ENCODE results near the gene UBQLN2.
"Not testable (repeated sequence)": the region's sequence is repeated elsewhere in the genome, so short reads cannot be mapped to it uniquely, and the experiment has no call there.

The UBQLN2 gene

GRCh38 chrX:56563231-56564161 lies at the start of gene UBQLN2:
UBQLN2 (plus strand) TSS chrX:56563627; CDS start chrX:56563874, 247 bp downstream.
- Mint-ChIP-seq H3K4me3 (peak within 1 kb of the TSS; percentile 84 to 92 (median 88)), H3K27ac (peak within 1 kb of the TSS; percentile 99 to 100 (median 100)), H3K9me3 (no peaks in the 10 kb centered on the region), H3K27me3 (ENCODE audit: low read depth) (no peaks in the 10 kb centered on the region), H3K36me3 (ENCODE audit: low read depth) (peaks cover 5% of the 10 kb centered on the region), H3K4me1 (peaks cover 13% of the 10 kb centered on the region)
- TF ChIP-seq CTCF (IDR thresholded peaks at IDR 0.05; ENCODE audit: unreplicated experiment in 3 of 3) = peak in 1 of 3 experiments; percentile 23

GRCh38 chrX:56519642-56520041 lies 43.8 kb upstream of the UBQLN2 start:
- H3K9me3 Mint-ChIP-seq = peaks cover 12% of the 10 kb centered on the region
- no peaks in the 10 kb centered on the region for H3K27me3 Mint-ChIP-seq (ENCODE audit: low read depth)
- no peaks in the 10 kb centered on the region for H3K4me1 Mint-ChIP-seq
- no peak overlapping the region for H3K4me3 Mint-ChIP-seq
- no peak overlapping the region for H3K27ac Mint-ChIP-seq
- no peak for TF ChIP-seq CTCF (IDR thresholded peaks at IDR 0.05; ENCODE audit: unreplicated experiment in 3 of 3)
- no peaks in the 10 kb centered on the region for H3K36me3 Mint-ChIP-seq (ENCODE audit: low read depth)

- H3K36me3 Mint-ChIP-seq (ENCODE audit: low read depth); H3K4me3 Mint-ChIP-seq; H3K27ac Mint-ChIP-seq; H3K27me3 Mint-ChIP-seq (ENCODE audit: low read depth); H3K4me1 Mint-ChIP-seq: not testable (repeated sequence)
- H3K9me3 Mint-ChIP-seq = peaks cover 23% of the 10 kb centered on the region
Observed at GRCh38 chrX:56529482-56530007, 33.9 kb upstream of the UBQLN2 start.

GRCh38 chrX:56530011-56530410 lies 33.4 kb upstream of the UBQLN2 start:
- TF ChIP-seq CTCF (IDR thresholded peaks at IDR 0.05; ENCODE audit: unreplicated experiment in 3 of 3) = no peak
- Mint-ChIP-seq H3K4me1 (no peaks in the 10 kb centered on the region), H3K27me3 (ENCODE audit: low read depth) (no peaks in the 10 kb centered on the region), H3K36me3 (ENCODE audit: low read depth) (no peaks in the 10 kb centered on the region), H3K27ac (no peak overlapping the region), H3K9me3 (peaks cover 21% of the 10 kb centered on the region), H3K4me3 (no peak overlapping the region)

GRCh38 chrX:56550667-56551066 lies 12.8 kb upstream of the UBQLN2 start:
- H3K9me3 Mint-ChIP-seq = peaks cover 13% of the 10 kb centered on the region
- H3K36me3 Mint-ChIP-seq (ENCODE audit: low read depth) = peaks cover 3% of the 10 kb centered on the region
- H3K27ac Mint-ChIP-seq = no peak overlapping the region
- no peaks in the 10 kb centered on the region for H3K27me3 Mint-ChIP-seq (ENCODE audit: low read depth)
- no peak overlapping the region for H3K4me3 Mint-ChIP-seq
- TF ChIP-seq CTCF (IDR thresholded peaks at IDR 0.05; ENCODE audit: unreplicated experiment in 3 of 3) = no peak
- H3K4me1 Mint-ChIP-seq = no peaks in the 10 kb centered on the region

- Mint-ChIP-seq H3K4me1 (no peaks in the 10 kb centered on the region), H3K4me3 (no peak overlapping the region), H3K36me3 (ENCODE audit: low read depth) (no peaks in the 10 kb centered on the region), H3K9me3 (peaks cover under 1% of the 10 kb centered on the region), H3K27me3 (ENCODE audit: low read depth) (no peaks in the 10 kb centered on the region), H3K27ac (no peak overlapping the region)
- TF ChIP-seq CTCF (IDR thresholded peaks at IDR 0.05; ENCODE audit: unreplicated experiment in 3 of 3) = no peak
Observed at GRCh38 chrX:56554870-56555269, 8.6 kb upstream of the UBQLN2 start.
